Germinal center (tissue), 1 donor: ENCODE data around the gene POU2F1.

Experiments used
- DNase-seq: peaks from one replicate; pipeline ENCODE4 v3.0.0; 2012; ENCODE audit warnings: mixed read lengths, low spot score

The POU2F1 gene

GRCh38 chr1:167423684-167424619, 203.3 kb downstream of the POU2F1 start:
- no peak for DNase-seq

GRCh38 chr1:167425482-167425881, 204.8 kb downstream of the POU2F1 start:
- DNase-seq, result no peak

- no peak for DNase-seq
Observed at GRCh38 chr1:167426716-167427115, 206.0 kb downstream of the POU2F1 start.

- DNase-seq, result no peak
Observed at GRCh38 chr1:167427848-167428247, 207.2 kb downstream of the POU2F1 start.

- DNase-seq, result no peak
Observed at GRCh38 chr1:167428395-167428794, 207.7 kb downstream of the POU2F1 start.

- DNase-seq, result no peak
Observed at GRCh38 chr1:167429612-167430011, 208.9 kb downstream of the POU2F1 start.

- peak; percentile 71 for DNase-seq
Observed at GRCh38 chr1:167430134-167430848, 209.6 kb downstream of the POU2F1 start.

GRCh38 chr1:167430849-167431242, 210.2 kb downstream of the POU2F1 start:
- DNase-seq, result no peak

GRCh38 chr1:167431261-167431908, 210.7 kb downstream of the POU2F1 start:
- peak; percentile 66 for DNase-seq

GRCh38 chr1:167431909-167432650, 211.4 kb downstream of the POU2F1 start:
- peak; percentile 73 for DNase-seq

GRCh38 chr1:167432780-167433179, 212.1 kb downstream of the POU2F1 start:
- no peak for DNase-seq

GRCh38 chr1:167433884-167434283, 213.2 kb downstream of the POU2F1 start:
- no peak for DNase-seq

GRCh38 chr1:167434306-167434705, 213.6 kb downstream of the POU2F1 start:
- DNase-seq, result no peak

GRCh38 chr1:167435484-167435883, 214.8 kb downstream of the POU2F1 start:
- DNase-seq, result no peak

GRCh38 chr1:167438171-167439138, 217.8 kb downstream of the POU2F1 start:
- peak; percentile 46 for DNase-seq

GRCh38 chr1:167439301-167439988, 218.8 kb downstream of the POU2F1 start:
- peak; percentile 68 for DNase-seq

GRCh38 chr1:167440345-167440744, 219.7 kb downstream of the POU2F1 start:
- DNase-seq, result no peak

GRCh38 chr1:167440776-167441175, 220.1 kb downstream of the POU2F1 start:
- no peak for DNase-seq

- DNase-seq, result no peak
Observed at GRCh38 chr1:167441222-167441621, 220.5 kb downstream of the POU2F1 start.
